SW 1271 (cell line): Measurements from ENCODE around the gene NOS3.

ENCODE experiments used
- DNase-seq, 2 experiments: peaks; one replicate each; lab custom pipeline; 2025; lab: John Stamatoyannopoulos, UW

The NOS3 gene

DNA sequence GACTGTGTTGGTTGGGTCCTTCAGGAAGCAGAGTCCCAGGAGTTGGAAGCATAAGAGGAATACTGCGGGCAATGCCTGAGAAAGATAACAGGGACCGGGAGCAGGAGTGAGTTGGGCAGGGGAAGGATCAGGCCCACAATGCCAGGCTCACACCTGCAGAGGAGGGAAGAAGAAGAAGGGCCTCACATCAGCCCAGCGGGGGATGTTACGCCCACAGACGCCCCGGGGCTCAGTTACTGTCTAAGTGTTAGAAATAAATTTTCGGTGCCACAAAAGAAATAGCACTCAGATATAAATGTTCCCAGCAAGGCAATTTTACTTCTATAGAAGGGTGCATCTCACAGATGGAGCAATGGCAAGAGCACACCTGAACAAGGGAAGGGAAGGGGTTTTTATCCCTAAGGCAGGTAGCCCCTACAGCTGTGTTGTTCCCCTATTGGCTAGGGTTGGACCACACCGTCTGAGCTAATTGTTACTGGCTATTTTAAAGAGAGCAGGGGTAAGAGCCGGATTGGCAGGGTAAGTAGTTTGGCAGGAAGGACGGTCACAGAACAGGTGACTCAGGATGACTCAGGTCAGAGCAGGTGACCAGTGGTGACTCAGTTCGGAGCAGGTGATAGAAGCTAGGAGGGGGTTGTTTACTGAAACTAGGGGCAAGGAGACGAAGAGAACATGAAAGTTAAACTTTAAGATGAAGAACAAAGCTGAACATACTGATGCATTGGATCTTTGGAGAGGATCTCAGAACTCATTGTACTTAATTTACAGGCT lies at the start of gene NOS3:
Gene NOS3, plus strand, starts transcription at position 602 of the 771 bp plus-strand sequence. CDS start 2,787 bp downstream, outside the sequence.
- DNase-seq, result no peak

DNA sequence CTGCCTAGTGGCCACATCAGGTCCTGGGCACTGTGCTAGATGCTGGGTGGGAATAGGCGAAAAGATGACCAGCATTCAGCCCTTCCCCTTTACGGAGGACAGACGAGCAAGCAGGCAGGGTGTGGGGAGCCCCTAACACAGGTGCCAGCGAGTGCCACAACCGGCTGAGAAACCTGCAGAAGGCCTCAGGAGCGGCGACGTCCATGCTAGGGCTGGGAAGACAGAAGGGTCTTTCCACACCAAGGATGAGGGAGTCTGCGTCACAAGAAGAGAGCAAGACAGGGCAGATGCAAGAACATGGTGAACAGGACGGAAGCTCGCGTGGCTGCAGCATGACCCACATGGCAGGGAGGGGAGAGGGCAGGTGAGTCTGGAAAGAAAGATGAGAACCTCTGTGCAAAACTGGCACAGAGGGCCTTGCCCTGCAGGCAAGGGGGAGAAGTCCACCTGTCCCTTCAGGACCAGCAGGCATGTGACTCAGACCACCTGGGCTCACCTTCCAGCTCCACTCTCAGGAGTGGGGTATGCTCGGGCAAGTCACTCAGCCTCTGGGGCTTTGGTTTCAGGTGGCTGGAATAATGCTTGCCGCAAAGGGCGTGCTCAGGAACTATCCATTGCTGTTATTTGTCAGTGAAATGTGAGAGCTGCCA lies 49.3 kb upstream of the NOS3 start:
- DNase-seq, result no peak

DNA sequence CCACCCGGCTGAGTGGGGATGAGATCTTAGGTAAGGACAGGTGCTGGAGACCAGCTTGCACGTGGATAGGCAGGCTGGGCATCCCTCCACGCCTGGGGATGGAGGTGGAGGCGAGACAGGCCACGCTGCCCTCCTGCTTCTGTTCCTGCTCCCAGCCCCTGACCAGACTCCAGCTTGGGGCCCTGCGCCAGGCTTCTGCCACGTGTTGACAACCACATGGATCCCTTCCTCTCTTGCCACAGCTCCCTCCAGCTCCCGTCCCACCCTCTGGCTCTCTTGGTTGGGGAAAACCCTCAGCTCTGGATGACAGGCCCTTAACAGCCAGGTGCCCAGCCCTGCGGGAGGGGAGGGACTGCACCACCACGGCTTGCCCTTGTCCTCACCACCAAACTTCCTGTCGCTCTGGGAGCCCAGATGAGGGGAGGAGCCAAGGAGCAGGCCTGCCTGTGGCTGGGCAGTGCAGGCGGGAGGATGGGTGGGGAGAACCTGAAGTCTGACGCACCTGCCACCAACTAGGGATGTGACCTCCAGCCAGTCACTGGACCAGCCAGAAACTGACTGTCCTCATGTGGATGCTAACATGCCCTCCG lies 48.7 kb upstream of the NOS3 start:
- DNase-seq, result no peak

DNA sequence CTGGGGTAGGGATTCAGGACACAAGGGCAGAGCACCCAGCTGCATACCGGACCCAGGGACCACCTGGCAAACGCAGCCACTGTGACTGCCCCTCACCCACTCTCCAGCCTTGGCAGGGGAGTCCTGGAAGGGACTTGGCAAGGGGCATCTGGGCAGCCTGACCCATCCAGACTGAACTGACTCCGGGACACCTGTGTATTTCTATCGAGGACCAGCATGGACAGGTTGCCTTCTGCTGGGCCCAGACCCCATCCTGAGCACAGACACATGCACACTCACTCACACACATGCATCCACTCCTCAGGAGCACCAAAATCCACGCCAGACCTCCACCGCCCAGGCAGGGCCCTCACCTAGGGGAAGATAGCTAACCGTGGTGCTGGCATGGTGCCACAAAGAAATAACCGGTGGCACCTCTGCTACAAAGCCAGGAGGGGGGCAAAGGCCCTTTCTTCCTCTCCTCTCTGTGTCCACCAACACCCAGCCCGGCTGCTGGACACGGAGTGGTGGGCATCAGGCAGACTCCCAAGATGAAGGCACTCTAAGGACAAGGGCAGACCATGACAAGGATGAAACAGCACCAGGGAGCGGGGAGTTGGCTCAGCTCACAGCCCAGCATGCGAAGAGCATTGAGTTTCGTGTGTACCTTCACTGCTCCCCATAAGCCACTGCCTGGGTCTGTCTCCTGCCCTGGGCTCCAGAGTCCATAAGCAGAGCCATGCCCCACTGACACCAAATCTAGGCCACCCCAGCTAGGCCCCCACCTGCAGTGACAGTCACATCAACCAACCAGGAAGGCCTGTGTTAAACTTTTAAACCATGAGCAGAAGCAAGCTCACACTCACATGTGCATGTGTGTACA lies 48.0 kb upstream of the NOS3 start:
- no peak for DNase-seq

DNA sequence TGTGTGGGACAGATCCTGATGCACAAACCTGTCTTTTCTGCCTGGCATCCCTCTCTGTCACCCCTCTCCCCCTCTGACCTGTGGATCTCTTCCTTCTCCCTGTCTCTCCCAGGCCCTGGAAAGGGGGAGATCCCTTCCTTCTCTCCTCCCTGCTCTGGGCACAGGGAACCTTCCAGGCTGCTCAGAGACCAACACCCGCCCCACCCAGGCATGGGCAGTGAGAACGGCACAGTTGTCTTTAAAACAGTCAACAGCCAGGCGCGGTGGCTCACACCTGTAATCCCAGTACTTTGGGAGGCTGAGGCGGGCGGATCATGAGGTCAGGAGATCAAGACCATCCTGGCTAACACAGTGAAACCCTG lies 47.4 kb upstream of the NOS3 start:
- no peak for DNase-seq

DNA sequence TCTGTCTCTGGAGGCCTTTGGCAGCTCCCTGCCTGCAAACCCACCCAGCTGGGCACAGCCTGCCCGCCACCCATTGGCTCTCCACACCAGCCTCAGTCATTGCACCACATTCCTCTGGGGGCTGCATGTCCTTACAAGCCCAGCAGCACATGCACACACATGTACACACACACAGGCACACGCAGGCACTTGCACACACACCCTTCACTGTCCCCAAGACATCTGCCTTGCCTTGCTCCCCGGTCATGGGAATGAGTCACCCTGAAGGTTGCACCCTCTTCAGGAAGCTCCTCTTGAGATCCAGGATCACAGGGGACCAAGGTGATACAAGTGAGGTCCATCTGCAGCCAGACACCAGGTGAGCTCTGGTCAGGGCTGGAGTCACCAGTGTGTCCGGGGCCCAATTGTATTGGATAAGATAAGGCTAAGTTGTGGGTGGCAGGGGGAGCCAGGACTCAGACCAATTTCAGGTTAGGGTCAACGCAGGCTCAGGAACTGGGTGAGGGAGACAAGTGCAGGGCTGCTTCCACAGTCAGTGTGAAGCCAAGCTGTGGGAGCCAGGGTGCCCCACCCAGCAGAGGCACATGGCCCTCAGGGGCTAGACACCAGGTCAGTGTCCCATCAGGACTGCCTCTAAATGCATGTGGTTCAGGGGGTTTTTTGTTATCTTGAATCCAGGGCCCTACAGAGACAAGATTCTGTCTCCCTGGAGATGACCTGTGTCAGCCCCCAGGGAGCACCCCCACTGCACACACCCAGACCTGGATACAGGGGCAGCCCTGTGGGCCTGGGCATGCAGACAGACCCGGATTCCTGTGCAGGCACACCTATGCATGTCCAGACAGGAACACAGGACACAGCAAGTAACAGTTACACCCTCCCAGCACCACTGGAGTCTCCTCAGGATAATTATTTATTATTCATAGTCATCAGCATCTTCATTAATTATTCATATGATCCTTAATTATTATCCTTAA lies 46.5 kb upstream of the NOS3 start:
- DNase-seq, result no peak

DNA sequence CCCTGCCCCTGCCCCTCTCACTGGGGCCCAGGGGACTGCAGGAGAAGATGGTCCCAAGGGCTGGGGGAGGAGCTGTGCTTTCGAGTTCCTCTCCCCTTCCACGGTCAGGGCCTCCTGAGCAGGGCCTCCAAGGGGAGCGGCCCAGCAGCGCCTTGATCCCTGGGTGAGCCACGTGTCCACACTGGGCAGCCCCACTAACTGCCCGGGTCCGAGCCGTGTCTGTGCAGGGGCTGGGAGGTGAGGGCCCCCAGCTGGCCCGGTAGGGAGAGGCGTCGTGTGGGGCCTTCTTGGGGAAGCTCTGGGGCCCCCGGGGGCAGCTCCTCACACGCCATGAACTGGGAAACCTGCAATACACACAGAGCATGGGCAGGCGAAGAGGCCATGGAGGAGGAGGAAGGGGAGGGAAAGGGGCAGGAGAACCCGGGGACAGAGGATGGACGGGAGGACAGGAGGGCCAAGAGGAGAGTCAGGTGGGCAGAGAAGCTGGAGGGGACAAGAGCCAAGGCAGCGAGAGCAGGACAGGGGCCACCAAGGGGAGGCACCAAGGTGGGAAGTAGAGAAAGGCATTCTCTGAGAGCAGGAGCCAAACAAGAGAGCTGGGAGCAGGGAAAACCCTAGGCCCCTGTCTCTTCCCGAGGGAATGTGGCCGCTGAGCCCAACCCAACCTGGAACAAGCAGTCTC lies 45.5 kb upstream of the NOS3 start:
- no peak for DNase-seq

DNA sequence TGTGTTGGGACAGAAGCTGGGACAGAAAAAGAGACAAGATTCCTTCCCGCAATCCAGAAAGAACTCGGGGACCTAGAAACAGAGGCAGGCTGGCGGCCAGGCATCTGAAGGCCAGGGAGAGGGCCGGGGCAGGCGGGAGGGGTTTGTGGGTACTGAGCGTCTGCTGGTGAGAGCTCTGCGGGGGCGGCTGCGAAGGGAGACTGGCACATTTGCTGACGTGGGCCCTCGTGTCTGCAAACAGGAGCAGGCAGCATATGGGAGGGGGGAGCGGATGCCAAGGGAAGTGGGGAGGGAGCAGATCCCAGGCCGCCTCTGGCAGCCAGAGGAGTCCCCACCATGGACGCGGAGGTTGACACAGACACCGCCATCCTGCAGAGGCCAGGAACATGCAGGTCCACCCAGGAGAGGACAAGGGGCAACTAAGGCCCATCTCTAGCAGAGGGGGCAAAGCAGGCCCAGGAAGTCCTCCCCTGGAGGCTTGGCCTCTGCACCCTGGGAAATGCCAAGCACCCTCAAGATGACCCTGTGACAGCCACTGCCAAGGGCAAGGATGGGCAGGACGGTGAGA lies 44.9 kb upstream of the NOS3 start:
- no peak for DNase-seq

DNA sequence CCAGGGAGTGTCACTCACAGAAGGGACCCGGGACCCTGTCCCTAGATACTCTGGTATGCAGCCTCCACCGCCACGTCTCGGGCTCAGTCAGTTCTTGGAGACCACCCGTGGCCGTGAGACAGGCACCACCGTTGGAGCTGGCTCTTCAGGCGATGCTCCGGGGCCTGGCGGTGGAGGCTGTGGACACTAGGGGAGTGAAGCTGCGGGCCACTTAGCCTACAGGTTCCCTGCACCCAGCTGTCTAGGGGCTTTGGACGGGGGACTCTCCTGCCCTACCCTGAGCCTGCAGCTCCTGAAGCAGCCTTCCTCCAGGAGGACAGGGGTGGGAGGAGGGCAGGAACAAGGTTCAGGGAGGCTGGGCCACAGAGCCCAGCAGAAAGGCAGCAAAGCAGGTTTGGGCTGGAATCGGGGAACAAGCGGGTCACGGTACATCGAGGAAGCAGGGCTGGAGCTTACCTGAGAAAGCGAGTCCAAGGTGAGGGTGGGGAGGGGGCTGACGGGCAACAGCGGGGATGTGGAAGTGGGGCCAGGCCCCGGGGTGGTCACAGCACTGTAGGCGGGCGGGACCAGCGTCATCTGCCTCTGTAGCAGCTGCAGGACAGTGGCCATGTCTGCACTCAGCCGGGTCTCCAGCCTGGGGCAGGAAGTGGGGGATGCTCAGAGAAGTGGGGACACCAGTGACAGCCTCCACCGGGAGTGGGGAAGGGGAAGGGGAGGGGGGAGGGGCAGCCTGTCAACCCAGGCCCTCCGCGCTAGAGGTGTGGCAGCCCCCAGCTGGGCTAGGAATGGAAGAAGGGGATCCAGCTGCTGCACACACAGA lies 44.2 kb upstream of the NOS3 start:
- DNase-seq, result no peak

DNA sequence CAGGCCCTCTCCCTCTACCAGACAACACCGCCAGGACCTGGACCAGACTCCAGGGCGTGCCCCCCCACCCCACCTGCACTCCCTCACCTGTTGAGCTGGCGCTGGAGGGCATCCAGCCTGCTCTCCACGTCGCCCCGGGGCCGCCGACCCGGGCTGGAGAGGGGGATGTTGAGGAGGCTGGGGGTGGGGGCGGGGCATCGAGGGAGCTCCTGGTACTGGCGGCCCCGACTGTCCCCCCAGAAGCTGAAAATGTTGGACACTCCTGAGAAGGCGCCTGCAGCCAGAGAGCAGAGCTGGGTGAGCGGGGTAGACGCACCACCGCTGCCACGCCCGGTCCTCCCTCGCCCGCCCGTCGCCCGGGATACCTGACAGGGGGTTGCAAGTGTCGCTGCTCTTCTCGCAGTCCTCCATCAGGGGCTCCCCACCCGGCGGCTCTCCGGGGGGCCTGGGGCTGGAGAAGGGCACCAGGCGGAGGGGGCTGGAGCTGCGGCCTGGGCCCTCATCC lies 43.5 kb upstream of the NOS3 start:
- no peak for DNase-seq

DNA sequence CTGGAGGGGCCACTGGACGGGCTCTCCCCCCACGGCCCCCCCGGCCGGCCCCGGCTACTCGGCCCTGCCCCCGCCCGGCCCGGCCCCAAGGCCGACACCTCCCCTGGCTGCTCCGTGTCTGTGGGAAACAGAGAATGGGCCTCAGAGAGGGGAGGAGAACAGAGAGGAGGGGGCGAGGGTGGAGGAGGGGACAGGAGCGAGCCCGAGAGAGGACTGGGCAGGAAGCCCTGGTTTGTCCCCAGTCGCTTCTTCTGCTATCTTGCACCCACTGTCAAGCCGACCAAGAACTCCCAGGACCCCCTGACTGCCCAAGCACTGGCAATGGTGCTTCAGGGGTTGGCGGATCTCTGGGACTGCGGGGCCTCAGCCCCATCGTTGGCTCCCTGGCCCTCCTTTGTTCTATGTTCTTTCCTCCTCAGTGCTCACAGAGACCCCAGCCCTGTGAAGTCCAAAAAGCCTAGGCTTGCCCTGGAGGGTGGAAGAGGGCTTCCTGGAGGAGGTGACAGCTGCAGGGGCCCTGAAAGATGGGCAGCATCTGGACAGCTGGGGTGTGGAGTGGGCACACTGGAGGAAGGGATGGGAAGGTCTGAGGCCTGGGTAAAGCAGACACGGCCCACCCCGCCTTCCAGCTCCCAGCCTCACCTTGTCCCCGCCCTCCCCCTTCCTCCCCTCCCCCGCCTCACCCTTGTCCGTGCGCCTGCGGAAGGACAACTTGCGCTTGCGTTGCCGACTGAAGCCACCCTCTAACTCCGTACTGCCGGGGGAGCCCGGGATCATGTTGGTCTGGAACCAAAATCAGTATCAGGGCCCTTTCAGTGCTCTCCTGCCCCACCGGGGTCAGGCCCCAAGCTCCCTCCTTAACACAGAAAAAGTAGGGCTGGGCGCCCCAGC lies 42.8 kb upstream of the NOS3 start:
- DNase-seq, result no peak

DNA sequence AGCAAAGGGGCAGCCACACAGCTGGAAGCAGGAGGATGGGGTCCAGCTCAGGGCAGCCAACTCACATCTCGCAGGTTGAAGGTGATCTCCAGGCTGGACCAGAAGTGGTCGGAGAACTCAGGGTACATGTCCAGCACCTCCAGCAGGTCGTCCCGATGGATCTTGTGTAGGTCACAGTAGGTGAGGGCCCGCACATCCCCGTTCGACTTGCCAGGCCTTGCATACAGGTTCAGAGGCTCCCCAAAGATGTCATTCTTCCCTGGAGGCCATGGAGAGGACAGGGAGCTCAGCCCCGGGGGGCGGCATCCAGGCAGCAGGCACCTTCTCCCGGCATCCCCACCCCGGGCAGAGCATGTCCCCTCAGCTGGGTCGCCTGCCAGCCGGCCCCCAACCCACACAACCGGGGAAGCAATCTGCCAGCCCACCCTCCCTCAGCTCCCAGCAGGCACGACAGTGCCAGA lies 42.0 kb upstream of the NOS3 start:
- DNase-seq, result no peak

DNA sequence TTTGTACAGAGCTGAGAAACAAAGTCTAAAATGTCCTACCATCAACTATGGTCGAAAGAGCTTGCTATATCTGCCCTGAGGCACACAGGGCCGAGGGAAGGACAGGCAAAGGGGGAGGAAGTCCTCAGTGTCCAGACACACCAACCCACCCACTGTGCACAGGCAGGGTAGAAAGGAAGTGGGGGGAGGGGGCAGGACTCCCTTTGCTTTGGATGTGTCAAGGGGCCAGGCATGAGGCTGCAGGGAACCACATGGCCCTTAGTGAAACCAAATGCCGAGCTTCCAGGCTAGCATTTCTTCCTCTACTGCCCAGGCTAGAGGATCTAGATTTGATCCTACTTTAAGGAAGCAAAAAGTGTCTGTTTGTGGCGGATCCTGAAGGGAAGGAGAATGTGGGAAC lies 41.3 kb upstream of the NOS3 start:
- no peak for DNase-seq

DNA sequence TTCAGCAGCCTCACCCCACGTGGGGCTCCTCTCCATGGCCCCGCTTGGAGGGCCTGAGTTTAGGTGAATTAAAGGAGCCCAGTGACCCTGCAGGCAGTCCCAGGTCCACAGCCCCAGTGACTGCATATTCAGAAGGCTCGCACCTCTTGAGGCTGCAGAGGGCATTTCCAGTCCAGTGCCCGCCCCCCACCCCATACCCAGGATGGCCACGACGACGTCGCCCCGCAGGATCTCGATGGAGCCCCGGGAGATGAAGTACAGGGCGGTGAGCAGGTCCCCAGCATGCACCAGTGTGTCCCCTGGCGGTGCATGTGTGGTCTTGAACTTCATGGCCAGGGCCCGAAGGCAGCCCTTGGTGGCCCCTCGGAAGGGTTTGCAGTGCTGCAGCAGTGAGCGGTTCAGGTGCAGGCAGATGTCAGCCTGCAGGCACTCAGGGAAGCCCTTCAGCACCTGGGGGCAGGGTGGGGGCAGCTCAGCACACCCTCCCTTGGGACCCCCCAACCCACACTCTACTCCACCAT lies 40.8 kb upstream of the NOS3 start:
- no peak for DNase-seq

DNA sequence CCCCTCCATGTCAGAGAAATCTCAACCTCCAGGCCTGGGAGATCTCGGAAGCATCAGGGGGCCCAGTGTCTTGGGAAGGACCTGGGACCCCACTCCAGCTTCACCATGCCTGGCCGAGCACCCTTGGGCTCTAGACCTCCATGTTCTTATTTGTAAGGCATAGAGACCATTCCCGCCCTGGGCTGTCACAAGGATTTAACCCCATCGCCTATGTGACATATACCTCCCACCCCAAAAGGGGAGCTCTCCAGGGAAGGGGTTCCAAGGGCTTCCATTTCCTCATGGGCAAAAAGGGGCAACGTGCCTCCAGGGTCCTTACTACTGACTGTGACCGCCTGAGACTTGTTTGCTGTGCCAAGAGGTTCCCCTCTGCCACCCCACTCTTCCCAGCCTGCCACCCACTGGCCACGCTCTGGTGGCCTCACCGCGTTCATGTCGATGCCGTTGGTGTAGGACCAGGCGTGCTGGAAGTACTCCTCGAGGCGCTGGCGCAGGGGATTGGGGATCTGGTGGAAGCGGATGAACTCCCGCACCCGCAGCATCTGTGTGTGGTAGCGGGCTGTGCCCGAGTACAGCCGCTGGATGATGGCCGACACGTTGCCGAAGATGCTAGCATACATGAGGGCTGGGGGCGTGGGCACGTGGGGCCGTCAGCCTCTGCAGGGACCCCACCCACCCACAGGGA lies 40.2 kb upstream of the NOS3 start:
- DNase-seq, result no peak

DNA sequence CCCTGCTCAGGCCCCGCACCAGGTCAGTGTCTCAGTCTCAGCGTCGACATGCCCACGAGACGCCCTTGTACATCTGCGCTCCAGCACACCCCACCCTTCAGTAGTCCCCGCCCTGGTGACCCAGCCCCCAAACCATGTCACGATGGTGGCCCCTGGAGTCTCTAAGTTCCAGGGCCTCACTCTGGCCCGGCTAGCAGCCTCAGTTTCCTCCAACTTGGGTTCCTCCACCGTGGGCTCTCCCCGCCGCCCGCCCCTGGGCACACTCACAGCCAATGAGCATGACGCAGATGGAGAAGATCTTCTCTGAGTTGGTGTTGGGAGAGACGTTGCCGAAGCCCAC lies 39.7 kb upstream of the NOS3 start:
- no peak for DNase-seq

DNA sequence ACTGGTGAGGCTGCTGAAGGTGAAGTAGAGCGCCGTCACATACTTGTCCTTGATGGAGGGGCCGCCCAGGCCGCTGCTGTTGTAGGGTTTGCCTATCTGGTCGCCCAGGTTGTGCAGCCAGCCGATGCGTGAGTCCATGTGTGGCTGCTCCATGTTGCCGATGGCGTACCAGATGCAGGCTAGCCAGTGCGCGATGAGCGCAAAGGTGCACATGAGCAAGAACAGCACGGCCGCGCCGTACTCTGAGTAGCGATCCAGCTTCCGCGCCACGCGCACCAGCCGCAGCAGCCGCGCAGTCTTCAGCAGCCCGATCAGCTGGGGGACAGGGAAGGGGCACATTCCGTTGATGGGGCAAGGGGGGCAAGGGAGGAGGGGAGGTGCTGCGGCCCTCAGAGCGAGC lies 39.3 kb upstream of the NOS3 start:
- DNase-seq, result no peak
